CD4-positive, alpha-beta T cell (primary cell): ENCODE measurements around the gene MYH11. TPM values are rescaled to one million over a fixed set of nuclear protein-coding genes. Genes with fewer than 3 reads are reported as not detected.

Source experiments
- ATAC-seq: fragments of 200-7000 bp; cut with Tn5 transposase; one replicate; pipeline ENCODE4 v1.10.0; 2022; ENCODE audit warnings: mild to moderate bottlenecking; ENCODE audit not compliant: poor library complexity
- CTCF ChIA-PET: fragments of 350-600 bp; sonication (Branson Sonifier 250); formaldehyde crosslinking; loops from one replicate; lab custom pipeline; 2021; ENCODE audit warnings: antibody characterized with exemption, inconsistent platforms; lab: Charles Lee
- POLR2A ChIA-PET: fragments of 350-600 bp; sonication (Branson Sonifier 250); formaldehyde crosslinking; loops from one replicate; lab custom pipeline; 2021; ENCODE audit warnings: antibody characterized with exemption, inconsistent platforms; lab: Charles Lee
- DNase-seq, 14 experiments: peaks; one replicate each; pipeline ENCODE4 v3.0.0-alpha.2; 2013 to 2020; ENCODE audit warnings: mixed read lengths in 2 of 14
- H3K27ac ChIP-seq, 2 donors: one replicate each; pipeline versions ENCODE4 v1.5.1 to v1.7.0; 2013; ENCODE audit warnings: low read length in 2 of 2, low read depth in 1 of 2, mild to moderate bottlenecking in 1 of 2
- H3K27me3 ChIP-seq, 2 experiments: 1 replicate in 1 of 2; 2 replicates in 1 of 2; pipeline versions ENCODE4 v1.6.1 to v1.7.0; 2013; ENCODE audit warnings: low read length in 2 of 2, control low read depth in 1 of 2, mild to moderate bottlenecking in 1 of 2, moderate library complexity in 1 of 2; ENCODE audit not compliant: insufficient read depth in 2 of 2, control insufficient read depth in 1 of 2
- H3K36me3 ChIP-seq: one replicate; pipeline ENCODE4 v1.6.1; 2013; ENCODE audit warnings: low read length, control low read depth; ENCODE audit not compliant: insufficient read depth
- H3K4me1 ChIP-seq: one replicate; pipeline ENCODE4 v1.6.1; 2013; ENCODE audit warnings: low read length, control low read depth; ENCODE audit not compliant: insufficient read depth
- H3K4me3 ChIP-seq: one replicate; pipeline ENCODE4 v1.5.1; 2013; ENCODE audit warnings: mild to moderate bottlenecking, low read length, moderate library complexity
- H3K9me3 ChIP-seq, 2 experiments: 1 replicate in 1 of 2; 2 replicates in 1 of 2; pipeline versions ENCODE4 v1.6.1 to v1.7.0; 2013; ENCODE audit warnings: low read length in 2 of 2, mild to moderate bottlenecking in 2 of 2, control low read depth in 1 of 2, moderate library complexity in 1 of 2; ENCODE audit not compliant: control insufficient read depth in 1 of 2, insufficient read depth in 1 of 2
- H3K27ac Mint-ChIP-seq: one replicate; pipeline ENCODE4 v1.8.0; 2020; ENCODE audit warnings: mixed read lengths
- H3K27me3 Mint-ChIP-seq: one replicate; pipeline ENCODE4 v1.8.0; 2021; ENCODE audit warnings: mixed read lengths
- H3K36me3 Mint-ChIP-seq: one replicate; pipeline ENCODE4 v1.8.0; 2021; ENCODE audit warnings: low read depth, mixed read lengths
- H3K4me1 Mint-ChIP-seq: one replicate; pipeline ENCODE4 v1.8.0; 2021; ENCODE audit warnings: low read depth, mixed read lengths
- H3K4me3 Mint-ChIP-seq: one replicate; pipeline ENCODE4 v1.8.0; 2020; ENCODE audit warnings: mild to moderate bottlenecking, mixed read lengths
- H3K9me3 Mint-ChIP-seq: one replicate; pipeline ENCODE4 v1.8.0; 2020; ENCODE audit warnings: mixed read lengths
- CTCF ChIP-seq: fragments of 200-600 bp; IDR thresholded peaks from one replicate; pipeline ENCODE4 v1.8.0; 2022; ENCODE audit warnings: antibody characterized with exemption, mild to moderate bottlenecking
- intact Hi-C, 2 experiments: fragments of 100-400 bp; cut with DNase I in 1 of 2; cut with micrococcal nuclease in 1 of 2; formaldehyde crosslinking; loops; one replicate each; pipeline versions ENCODE4 v1.15.1 to v1.9.0; 2023 to 2025; cut with DNase I, micrococcal nuclease
- total RNA-seq, 174 experiments: library from RNA in 2 of 174; stranded (reverse) in 2 of 174; gene quantifications; one replicate each; pipeline ENCODE4 v1.2.3 and lab custom pipeline; 2021 to 2026

MYH11 gene
- total RNA-seq, 2 experiments from 2014 or later, result not detected

GRCh38 chr16:15887283-15887682 is 30.5 kb upstream of the MYH11 start:
- H3K36me3 Mint-ChIP-seq, result peaks cover 21% of the 10 kb centered on the region
- Histone ChIP-seq H3K27ac (no peak overlapping the region), H3K9me3 (no peaks in the 10 kb centered on the region), H3K4me1 (peaks cover 24% of the 10 kb centered on the region), H3K36me3 (peaks cover 16% of the 10 kb centered on the region), H3K4me3 (peak overlapping the region; percentile 88), H3K27me3 (no peaks in the 10 kb centered on the region)
- H3K9me3 Mint-ChIP-seq, result no peaks in the 10 kb centered on the region
- peaks cover 30% of the 10 kb centered on the region for H3K4me1 Mint-ChIP-seq
- POLR2A ChIA-PET, result interaction anchor here (0.7 to 2.0 kb wide), 4 partner anchors 34 to 244 kb away, joined by 3 to 14 read pairs (median 6); partner anchors contain the start of gene MARF1
- ATAC-seq (no peak), DNase-seq (no peak)
- no peaks in the 10 kb centered on the region for H3K27me3 Mint-ChIP-seq
- no peak for TF ChIP-seq CTCF
- CTCF ChIA-PET, result no interaction called here
- peak overlapping the region; percentile 91 for H3K27ac Mint-ChIP-seq
- intact Hi-C loops, result loop anchor here (5.0 to 10.0 kb wide), 4 partner anchors 140 to 242 kb away; partner anchors contain the start of gene MARF1 (in 1 of the 2)
- H3K4me3 Mint-ChIP-seq, result peak overlapping the region; percentile 99

- Histone ChIP-seq H3K27ac (no peak overlapping the region), H3K4me3 (no peak overlapping the region), H3K36me3 (peaks cover 24% of the 10 kb centered on the region), H3K9me3 (no peaks in the 10 kb centered on the region), H3K4me1 (peaks cover 24% of the 10 kb centered on the region), H3K27me3 (no peaks in the 10 kb centered on the region)
- Mint-ChIP-seq H3K4me1 (peaks cover 30% of the 10 kb centered on the region), H3K36me3 (peaks cover 32% of the 10 kb centered on the region), H3K27me3 (no peaks in the 10 kb centered on the region), H3K4me3 (peak overlapping the region; percentile 81), H3K27ac (peak overlapping the region; percentile 50), H3K9me3 (no peaks in the 10 kb centered on the region)
- POLR2A ChIA-PET, result no interaction called here
- CTCF ChIA-PET, result interaction anchor here (1.1 kb wide), 1 partner anchor 12 kb away, joined by 3 read pairs; no protein-coding TSS in a partner anchor
- DNase-seq, result no peak
- no peak for ATAC-seq
- TF ChIP-seq CTCF, result no peak
- intact Hi-C loops, result loop anchor here (5.0 to 10.0 kb wide), 4 partner anchors 141 to 241 kb away; partner anchors contain the start of gene MARF1 (in 1 of the 2)
These were observed 29.2 kb upstream of the MYH11 start for GRCh38 chr16:15886078-15886477.

DNA sequence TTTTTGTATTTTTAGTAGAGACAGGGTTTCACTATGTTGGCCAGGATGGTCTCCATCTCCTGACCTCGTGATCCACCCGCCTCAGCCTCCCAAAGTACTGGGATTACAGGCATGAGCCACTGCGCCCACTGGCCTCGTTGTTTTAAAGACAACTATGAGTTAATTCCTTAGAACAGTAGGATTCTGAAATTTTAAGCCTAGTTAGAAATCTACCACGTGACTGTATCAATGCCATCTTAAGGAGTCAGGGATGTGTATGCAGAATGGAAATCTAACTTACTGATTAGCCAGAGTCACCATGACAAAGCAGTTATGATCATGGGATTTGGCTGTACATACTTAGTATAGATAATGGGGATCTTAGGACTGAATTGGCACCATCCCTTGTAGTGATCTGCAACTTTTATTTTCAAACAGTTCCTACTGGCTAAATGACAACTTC is 28.8 kb upstream of the MYH11 start:
- peak overlapping the region; percentile 50 for H3K27ac Mint-ChIP-seq

More for the DNA sequence above, 28.8 kb upstream of the MYH11 start:
- Mint-ChIP-seq H3K4me3 (peak overlapping the region; percentile 81), H3K27me3 (no peaks in the 10 kb centered on the region), H3K4me1 (peaks cover 30% of the 10 kb centered on the region), H3K36me3 (peaks cover 37% of the 10 kb centered on the region), H3K9me3 (no peaks in the 10 kb centered on the region)
- no peak overlapping the region for H3K4me3 ChIP-seq
- H3K9me3 ChIP-seq, result no peaks in the 10 kb centered on the region
- CTCF ChIA-PET, result no interaction called here
- DNase-seq, result no peak
- intact Hi-C loops, result loop anchor here (5.0 to 10.0 kb wide), 4 partner anchors 142 to 242 kb away; partner anchors contain the start of gene MARF1 (in 1 of the 2)
- ATAC-seq, result no peak
- H3K4me1 ChIP-seq, result peaks cover 24% of the 10 kb centered on the region
- H3K36me3 ChIP-seq, result peaks cover 26% of the 10 kb centered on the region
- POLR2A ChIA-PET, result no interaction called here
- no peak for TF ChIP-seq CTCF
- no peaks in the 10 kb centered on the region for H3K27me3 ChIP-seq
- no peak overlapping the region for H3K27ac ChIP-seq
